ENCODE results near the gene CRB3. TPM values are rescaled to one million over a fixed set of nuclear protein-coding genes. Genes with fewer than 3 reads are reported as not detected.

CRB3 gene
- total RNA-seq, 1 experiment from 2014 or later = 29.9 TPM

DNA sequence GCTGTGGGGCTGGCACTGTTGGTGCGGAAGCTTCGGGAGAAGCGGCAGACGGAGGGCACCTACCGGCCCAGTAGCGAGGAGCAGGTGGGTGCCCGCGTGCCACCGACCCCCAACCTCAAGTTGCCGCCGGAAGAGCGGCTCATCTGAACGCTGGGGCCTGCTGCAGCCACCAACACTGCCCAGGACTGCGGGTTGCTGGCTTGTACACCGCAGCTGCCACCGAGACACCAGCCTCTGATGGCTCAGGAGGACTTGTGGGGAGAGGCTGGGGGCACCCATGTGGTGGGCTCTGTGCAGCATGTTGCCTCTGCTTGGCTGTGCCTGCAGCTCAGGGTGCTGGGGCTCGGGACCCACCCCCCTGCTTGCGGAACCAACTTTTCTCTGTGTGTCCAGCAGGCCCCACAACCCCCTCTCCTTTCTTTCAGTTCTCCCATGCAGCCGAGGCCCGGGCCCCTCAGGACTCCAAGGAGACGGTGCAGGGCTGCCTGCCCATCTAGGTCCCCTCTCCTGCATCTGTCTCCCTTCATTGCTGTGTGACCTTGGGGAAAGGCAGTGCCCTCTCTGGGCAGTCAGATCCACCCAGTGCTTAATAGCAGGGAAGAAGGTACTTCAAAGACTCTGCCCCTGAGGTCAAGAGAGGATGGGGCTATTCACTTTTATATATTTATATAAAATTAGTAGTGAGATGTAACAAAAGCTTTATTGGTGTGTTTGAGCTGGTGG, 2.6 kb downstream of the CRB3 start:
- no peak for DNase-seq (ENCODE audit: low spot score)
- H3K4me1 Mint-ChIP-seq = peaks cover 15% of the 10 kb centered on the region

DNA sequence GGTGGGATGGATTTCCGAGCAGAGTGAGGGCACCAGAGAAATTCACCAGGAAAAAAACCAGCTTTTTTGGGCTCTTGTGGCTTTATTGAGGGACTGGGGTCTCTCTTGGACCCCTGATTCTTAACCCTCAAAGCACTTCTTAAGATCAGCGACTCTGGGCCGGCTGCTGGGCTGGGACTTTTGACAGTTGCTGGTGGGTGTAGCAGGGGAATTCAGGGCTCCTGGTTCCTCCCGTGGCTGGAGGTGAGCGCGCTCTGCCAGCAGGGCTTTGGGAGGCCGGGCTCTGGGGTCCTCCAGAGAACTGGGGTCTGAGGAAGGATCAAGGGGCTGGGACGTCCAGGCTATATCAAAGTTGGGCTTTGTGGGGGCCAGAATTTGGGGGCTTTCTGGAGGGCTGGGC, 3.3 kb downstream of the CRB3 start:
- POLR2A ChIA-PET = no interaction called here
- Mint-ChIP-seq H3K4me3 (no peak overlapping the region), H3K9me3 (no peaks in the 10 kb centered on the region), H3K27ac (no peak overlapping the region), H3K27me3 (ENCODE audit: low read depth) (peaks cover 8% of the 10 kb centered on the region), H3K4me1 (peaks cover 15% of the 10 kb centered on the region), H3K36me3 (peaks cover 3% of the 10 kb centered on the region; the same call in 1 of the 2 replicates)
- TF ChIP-seq, protein P1, sequence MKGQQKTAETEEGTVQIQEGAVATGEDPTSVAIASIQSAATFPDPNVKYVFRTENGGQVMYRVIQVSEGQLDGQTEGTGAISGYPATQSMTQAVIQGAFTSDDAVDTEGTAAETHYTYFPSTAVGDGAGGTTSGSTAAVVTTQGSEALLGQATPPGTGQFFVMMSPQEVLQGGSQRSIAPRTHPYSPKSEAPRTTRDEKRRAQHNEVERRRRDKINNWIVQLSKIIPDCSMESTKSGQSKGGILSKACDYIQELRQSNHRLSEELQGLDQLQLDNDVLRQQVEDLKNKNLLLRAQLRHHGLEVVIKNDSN (CRISPR knock-in tag; IDR thresholded peaks at IDR 0.05) = no peak
- TF ChIP-seq NFATC4 (CRISPR knock-in tag; IDR thresholded peaks at IDR 0.05) (no peak), IRF2 (CRISPR knock-in tag; IDR thresholded peaks at IDR 0.05; ENCODE audit: borderline replicate concordance, low read depth) (no peak)
- TF ChIP-seq, protein P2, sequence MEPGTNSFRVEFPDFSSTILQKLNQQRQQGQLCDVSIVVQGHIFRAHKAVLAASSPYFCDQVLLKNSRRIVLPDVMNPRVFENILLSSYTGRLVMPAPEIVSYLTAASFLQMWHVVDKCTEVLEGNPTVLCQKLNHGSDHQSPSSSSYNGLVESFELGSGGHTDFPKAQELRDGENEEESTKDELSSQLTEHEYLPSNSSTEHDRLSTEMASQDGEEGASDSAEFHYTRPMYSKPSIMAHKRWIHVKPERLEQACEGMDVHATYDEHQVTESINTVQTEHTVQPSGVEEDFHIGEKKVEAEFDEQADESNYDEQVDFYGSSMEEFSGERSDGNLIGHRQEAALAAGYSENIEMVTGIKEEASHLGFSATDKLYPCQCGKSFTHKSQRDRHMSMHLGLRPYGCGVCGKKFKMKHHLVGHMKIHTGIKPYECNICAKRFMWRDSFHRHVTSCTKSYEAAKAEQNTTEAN (CRISPR knock-in tag; IDR thresholded peaks at IDR 0.05) = no peak
- ATAC-seq (no peak), DNase-seq (ENCODE audit: low spot score) (no peak)
- CTCF ChIA-PET = no interaction called here

More for the DNA sequence above, 2.6 kb downstream of the CRB3 start:
- no peaks in the 10 kb centered on the region for H3K9me3 Mint-ChIP-seq
- H3K36me3 Mint-ChIP-seq = peaks cover 3% of the 10 kb centered on the region; the same call in 1 of the 2 replicates
- ATAC-seq = no peak
- TF ChIP-seq ESRRA (CRISPR knock-in tag; IDR thresholded peaks at IDR 0.05; ENCODE audit: borderline replicate concordance) (no peak), OVOL2 (CRISPR knock-in tag; IDR thresholded peaks at IDR 0.05; ENCODE audit: borderline replicate concordance) (no peak), ZNF512 (CRISPR knock-in tag; IDR thresholded peaks at IDR 0.05; ENCODE audit: borderline replicate concordance) (no peak), ZNF671 (CRISPR knock-in tag; IDR thresholded peaks at IDR 0.05) (no peak)
- no peak overlapping the region for H3K27ac Mint-ChIP-seq
- peaks cover 13% of the 10 kb centered on the region for H3K27me3 Mint-ChIP-seq (ENCODE audit: low read depth)
- ChIA-PET POLR2A (no interaction called here), CTCF (no interaction called here)
- H3K4me3 Mint-ChIP-seq = no peak overlapping the region

- Mint-ChIP-seq H3K36me3 (peaks cover 3% of the 10 kb centered on the region; the same call in 1 of the 2 replicates), H3K4me3 (no peak overlapping the region), H3K4me1 (peaks cover 8% of the 10 kb centered on the region), H3K9me3 (no peaks in the 10 kb centered on the region), H3K27ac (peak overlapping the region; percentile 78), H3K27me3 (ENCODE audit: low read depth) (peaks cover 19% of the 10 kb centered on the region)
- ATAC-seq (peak; percentile 67), DNase-seq (ENCODE audit: low spot score) (no peak)
- TF ChIP-seq SMAD4 (CRISPR knock-in tag; IDR thresholded peaks at IDR 0.05) (no peak), GABPB1 (CRISPR knock-in tag; IDR thresholded peaks at IDR 0.05) (no peak), ZNF671 (CRISPR knock-in tag; IDR thresholded peaks at IDR 0.05) (no peak), SOX15 (CRISPR knock-in tag; IDR thresholded peaks at IDR 0.05) (no peak), CREM (CRISPR knock-in tag; IDR thresholded peaks at IDR 0.05) (no peak), IRF2 (CRISPR knock-in tag; IDR thresholded peaks at IDR 0.05; ENCODE audit: borderline replicate concordance, low read depth) (no peak), NFYB (CRISPR knock-in tag; conservative IDR thresholded peaks at IDR 0.05; ENCODE audit: low read depth) (no peak), GRHL2 (CRISPR knock-in tag; IDR thresholded peaks at IDR 0.05; ENCODE audit: insufficient replicate concordance, severe bottlenecking) (no peak), SMAD3 (CRISPR knock-in tag; IDR thresholded peaks at IDR 0.05; ENCODE audit: borderline replicate concordance) (no peak), FOXK1 (CRISPR knock-in tag; IDR thresholded peaks at IDR 0.05) (no peak), OVOL2 (CRISPR knock-in tag; IDR thresholded peaks at IDR 0.05; ENCODE audit: borderline replicate concordance) (no peak), PRRX2 (CRISPR knock-in tag; IDR thresholded peaks at IDR 0.05) (no peak), CBFB (CRISPR knock-in tag; IDR thresholded peaks at IDR 0.05; ENCODE audit: low read depth) (no peak), TEAD4 (CRISPR knock-in tag; IDR thresholded peaks at IDR 0.05) (no peak), EMX1 (CRISPR knock-in tag; IDR thresholded peaks at IDR 0.05) (no peak)
- TF ChIP-seq, protein P3, sequence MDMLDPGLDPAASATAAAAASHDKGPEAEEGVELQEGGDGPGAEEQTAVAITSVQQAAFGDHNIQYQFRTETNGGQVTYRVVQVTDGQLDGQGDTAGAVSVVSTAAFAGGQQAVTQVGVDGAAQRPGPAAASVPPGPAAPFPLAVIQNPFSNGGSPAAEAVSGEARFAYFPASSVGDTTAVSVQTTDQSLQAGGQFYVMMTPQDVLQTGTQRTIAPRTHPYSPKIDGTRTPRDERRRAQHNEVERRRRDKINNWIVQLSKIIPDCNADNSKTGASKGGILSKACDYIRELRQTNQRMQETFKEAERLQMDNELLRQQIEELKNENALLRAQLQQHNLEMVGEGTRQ (CRISPR knock-in tag; IDR thresholded peaks at IDR 0.05) = no peak
- TF ChIP-seq, protein P4, sequence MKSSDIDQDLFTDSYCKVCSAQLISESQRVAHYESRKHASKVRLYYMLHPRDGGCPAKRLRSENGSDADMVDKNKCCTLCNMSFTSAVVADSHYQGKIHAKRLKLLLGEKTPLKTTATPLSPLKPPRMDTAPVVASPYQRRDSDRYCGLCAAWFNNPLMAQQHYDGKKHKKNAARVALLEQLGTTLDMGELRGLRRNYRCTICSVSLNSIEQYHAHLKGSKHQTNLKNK (CRISPR knock-in tag; IDR thresholded peaks at IDR 0.05) = no peak
- ChIA-PET CTCF (interaction anchor here (0.7 to 1.1 kb wide), 2 partner anchors 11 to 47 kb away, joined by 3 read pairs; no protein-coding TSS in a partner anchor), POLR2A (no interaction called here)
Observed at GRCh38 chr19:6470173-6470572, 6.1 kb downstream of the CRB3 start.
